C4-2B (cell line): ENCODE measurements around the gene TRAPPC12.
"Not testable (repeated sequence)": the region's sequence is repeated elsewhere in the genome, so short reads cannot be mapped to it uniquely, and the experiment has no call there.

ENCODE experiments used
- H3K27ac ChIP-seq: fragments of 450-650 bp; 2 replicates; pipeline ENCODE4 v1.5.1; 2017
- CTCF ChIP-seq: fragments of 450-650 bp; conservative IDR thresholded peaks from 2 replicates; pipeline ENCODE4 v1.5.1; 2017; ENCODE audit warnings: mild to moderate bottlenecking
- ZFX ChIP-seq: fragments of 450-650 bp; IDR thresholded peaks from 2 replicates; pipeline ENCODE4 v1.6.1; 2017

TRAPPC12 gene

GRCh38 chr2:3355951-3356569 is 23.4 kb upstream of the TRAPPC12 start:
- no peak overlapping the region for H3K27ac ChIP-seq
- TF ChIP-seq CTCF (no peak), ZFX (no peak)

- H3K27ac ChIP-seq, result no peak overlapping the region
- TF ChIP-seq ZFX (no peak), CTCF (no peak)
Observed at GRCh38 chr2:3356799-3357198, 22.7 kb upstream of the TRAPPC12 start.

GRCh38 chr2:3357446-3357845 is 22.0 kb upstream of the TRAPPC12 start:
- not testable (repeated sequence) for H3K27ac ChIP-seq

GRCh38 chr2:3357926-3358325 is 21.6 kb upstream of the TRAPPC12 start:
- H3K27ac ChIP-seq, result no peak overlapping the region
- TF ChIP-seq CTCF (no peak), ZFX (no peak)

GRCh38 chr2:3361518-3362389 is 17.7 kb upstream of the TRAPPC12 start:
- TF ChIP-seq CTCF (no peak), ZFX (no peak)
- H3K27ac ChIP-seq, result no peak overlapping the region

- TF ChIP-seq ZFX (no peak), CTCF (no peak)
- H3K27ac ChIP-seq, result no peak overlapping the region
Observed at GRCh38 chr2:3365219-3365618, 14.3 kb upstream of the TRAPPC12 start.

- H3K27ac ChIP-seq, result no peak overlapping the region
- TF ChIP-seq CTCF (no peak), ZFX (no peak)
Observed at GRCh38 chr2:3368261-3368722, 11.2 kb upstream of the TRAPPC12 start.

GRCh38 chr2:3369340-3370181 is 9.9 kb upstream of the TRAPPC12 start:
- not testable (repeated sequence) for H3K27ac ChIP-seq
